ENCODE results near the gene PHACTR4. TPM values are rescaled to one million over a fixed set of nuclear protein-coding genes. Genes with fewer than 3 reads are reported as not detected.

Gene PHACTR4
- total and polyA plus RNA-seq, 2 donors (not counting 3 experiments of a cell fraction or from before 2014, with no cell fraction given): 25.4 to 61.0 TPM

DNA sequence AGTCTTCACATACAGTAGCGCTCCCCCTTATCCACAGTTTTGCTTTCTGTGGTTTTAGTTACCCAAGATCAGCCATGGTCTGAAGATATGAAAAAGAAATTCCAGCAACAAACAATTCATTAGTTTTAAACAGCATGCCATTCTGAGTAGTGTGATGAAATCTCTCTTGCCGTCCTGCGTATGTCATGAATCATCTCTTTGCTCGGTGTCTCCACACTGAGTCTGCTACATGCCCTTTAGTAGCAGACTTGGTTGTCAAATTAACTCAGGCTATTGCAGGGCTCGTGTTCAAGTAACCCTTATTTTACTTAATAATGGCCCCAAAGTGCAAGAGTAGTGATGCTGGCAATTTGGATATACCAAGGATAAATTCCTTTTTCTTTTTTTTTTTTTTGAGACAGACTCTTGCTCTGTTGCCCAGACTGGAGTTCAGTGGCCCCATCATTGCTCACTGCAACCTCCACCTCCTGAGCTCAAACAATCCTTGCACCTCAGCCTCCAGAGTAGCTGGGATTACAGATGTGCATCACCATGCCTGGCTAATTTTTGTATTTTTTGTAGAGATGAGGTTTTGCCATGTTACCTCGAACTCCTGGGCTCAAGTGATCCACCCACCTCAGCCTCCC lies 22.6 kb downstream of the PHACTR4 start:
- no peak overlapping the region for H3K4me3 ChIP-seq (replicated peaks in 1 of 3; ENCODE audit: insufficient read depth in 1 of 3, low read depth in 1 of 3, low read length in 3 of 3)
- CTCF ChIA-PET: no interaction called here
- no peaks in the 10 kb centered on the region for H4K20me1 ChIP-seq (replicated peaks; ENCODE audit: control insufficient read depth, extremely low read depth, insufficient read depth, low read length)
- no peak overlapping the region for H3K9ac ChIP-seq (replicated peaks; ENCODE audit: extremely low read depth, insufficient read depth, low read length)
- POLR2A ChIA-PET: no interaction called here
- FAIRE-seq: no peak
- no peaks in the 10 kb centered on the region for H3K9me1 ChIP-seq (replicated peaks; ENCODE audit: control insufficient read depth, extremely low read depth, insufficient read depth, low read length)
- TF ChIP-seq, protein P1, sequence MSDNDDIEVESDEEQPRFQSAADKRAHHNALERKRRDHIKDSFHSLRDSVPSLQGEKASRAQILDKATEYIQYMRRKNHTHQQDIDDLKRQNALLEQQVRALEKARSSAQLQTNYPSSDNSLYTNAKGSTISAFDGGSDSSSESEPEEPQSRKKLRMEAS (IDR thresholded peaks at IDR 0.05; ENCODE audit: insufficient read depth, insufficient read length): no peak
- TF ChIP-seq JUN (IDR thresholded peaks at IDR 0.05; ENCODE audit: borderline replicate concordance, insufficient read depth, insufficient read length, low read depth) (no peak), EZH2 (IDR thresholded peaks at IDR 0.05; ENCODE audit: borderline replicate concordance, low read depth, low read length, severe bottlenecking) (no peak), FOS (IDR thresholded peaks at IDR 0.05; ENCODE audit: borderline replicate concordance, insufficient read depth, low read length) (no peak), GATA2 (IDR thresholded peaks at IDR 0.05; ENCODE audit: insufficient read depth, insufficient read length, low read depth, low read length) (no peak), POLR2A (IDR thresholded peaks at IDR 0.05; ENCODE audit: low read depth, low read length) (no peak), MYC (IDR thresholded peaks at IDR 0.05; ENCODE audit: low read depth, low read length) (no peak), POLR2AphosphoS5 (IDR thresholded peaks at IDR 0.05; ENCODE audit: insufficient read depth, low read depth, low read length) (no peak)
- TF ChIP-seq, protein P2, sequence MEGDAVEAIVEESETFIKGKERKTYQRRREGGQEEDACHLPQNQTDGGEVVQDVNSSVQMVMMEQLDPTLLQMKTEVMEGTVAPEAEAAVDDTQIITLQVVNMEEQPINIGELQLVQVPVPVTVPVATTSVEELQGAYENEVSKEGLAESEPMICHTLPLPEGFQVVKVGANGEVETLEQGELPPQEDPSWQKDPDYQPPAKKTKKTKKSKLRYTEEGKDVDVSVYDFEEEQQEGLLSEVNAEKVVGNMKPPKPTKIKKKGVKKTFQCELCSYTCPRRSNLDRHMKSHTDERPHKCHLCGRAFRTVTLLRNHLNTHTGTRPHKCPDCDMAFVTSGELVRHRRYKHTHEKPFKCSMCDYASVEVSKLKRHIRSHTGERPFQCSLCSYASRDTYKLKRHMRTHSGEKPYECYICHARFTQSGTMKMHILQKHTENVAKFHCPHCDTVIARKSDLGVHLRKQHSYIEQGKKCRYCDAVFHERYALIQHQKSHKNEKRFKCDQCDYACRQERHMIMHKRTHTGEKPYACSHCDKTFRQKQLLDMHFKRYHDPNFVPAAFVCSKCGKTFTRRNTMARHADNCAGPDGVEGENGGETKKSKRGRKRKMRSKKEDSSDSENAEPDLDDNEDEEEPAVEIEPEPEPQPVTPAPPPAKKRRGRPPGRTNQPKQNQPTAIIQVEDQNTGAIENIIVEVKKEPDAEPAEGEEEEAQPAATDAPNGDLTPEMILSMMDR (IDR thresholded peaks at IDR 0.05; ENCODE audit: extremely low read depth in 1 of 2, insufficient read depth in 1 of 2, low read depth in 1 of 2, low read length in 2 of 2): no peak
- peaks cover 27% of the 10 kb centered on the region for H3K79me2 ChIP-seq (ENCODE audit: control insufficient read depth, insufficient read depth, low read length)
- H3K9me3 ChIP-seq (replicated peaks; ENCODE audit: control insufficient read depth, insufficient read depth, low read length): no peaks in the 10 kb centered on the region
- no peak overlapping the region for H3K4me2 ChIP-seq (ENCODE audit: insufficient read depth, low read length)
- no peak for DNase-seq (ENCODE audit: low read depth, low spot score)
- intact Hi-C loops (cut with micrococcal nuclease): no loop called here
- no peaks in the 10 kb centered on the region for H3K27me3 ChIP-seq (ENCODE audit: control insufficient read depth in 2 of 2, insufficient read depth in 2 of 2, low read length in 2 of 2)
- H3K36me3 ChIP-seq (ENCODE audit: control insufficient read depth in 2 of 2, extremely low read depth in 1 of 2, insufficient read depth in 2 of 2, low read length in 2 of 2): no peaks in the 10 kb centered on the region
- dilution Hi-C loops (cut with MboI; ENCODE audit: extremely low pct_ligation_motif_present, low sequenced_read_pairs): no loop called here
- H2AFZ ChIP-seq (ENCODE audit: low read depth, low read length): no peak overlapping the region
- BruUV-seq (replicated peaks): no TSS peak
- H3K4me1 ChIP-seq (ENCODE audit: control insufficient read depth, extremely low read depth, insufficient read depth, low read length): peaks cover 4% of the 10 kb centered on the region
- no peak overlapping the region for H3K27ac ChIP-seq (ENCODE audit: insufficient read depth, low read depth, low read length)

Data from endothelial cell of umbilical vein (primary cell).